Upper lobe of left lung (tissue), 6 donors: Measurements from ENCODE around the gene TAF10. TPM values are rescaled to one million over a fixed set of nuclear protein-coding genes. Genes with fewer than 3 reads are reported as not detected.

Experiments used
- ATAC-seq, 2 donors: fragments of 200-7000 bp; cut with Tn5 transposase; one replicate each; pipeline ENCODE4 v1.9.1; 2022; ENCODE audit warnings: mild to moderate bottlenecking in 2 of 2, moderate library complexity in 2 of 2; ENCODE audit not compliant: low FRiP score in 2 of 2
- DNase-seq, 2 donors: peaks; one replicate each; pipeline ENCODE4 v3.0.0-alpha.2; 2019 to 2020
- H3K27ac ChIP-seq, 4 donors: fragments of 200-600 bp; sonication (generic); one replicate each; pipeline ENCODE4 v1.5.1; 2016 to 2019
- H3K27me3 ChIP-seq, 4 donors: fragments of 200-600 bp; sonication (generic); one replicate each; pipeline ENCODE4 v1.5.1; 2017 to 2019
- H3K36me3 ChIP-seq, 4 donors: fragments of 200-600 bp; sonication (generic); one replicate each; pipeline ENCODE4 v1.5.1; 2016 to 2019
- H3K4me1 ChIP-seq, 4 donors: fragments of 200-600 bp; sonication (generic); one replicate each; pipeline ENCODE4 v1.5.1; 2018 to 2019
- H3K4me3 ChIP-seq, 4 donors: fragments of 200-600 bp; sonication (generic); one replicate each; pipeline ENCODE4 v1.5.1; 2017 to 2019; ENCODE audit warnings: mild to moderate bottlenecking in 2 of 4, moderate library complexity in 1 of 4
- H3K9me3 ChIP-seq, 4 donors: fragments of 200-600 bp; sonication (generic); one replicate each; pipeline ENCODE4 v1.5.1; 2018 to 2019
- EP300 ChIP-seq, 4 donors: sonication (generic); formaldehyde crosslinking; IDR thresholded peaks; one replicate each; pipeline ENCODE4 v1.5.1; 2017; ENCODE audit warnings: antibody characterized with exemption in 4 of 4, control low read depth in 2 of 4
- POLR2A ChIP-seq, 4 donors: fragments of 450-650 bp; IDR thresholded peaks; one replicate each; pipeline ENCODE4 v1.5.1; 2016 to 2017; ENCODE audit warnings: antibody characterized with exemption in 4 of 4, mild to moderate bottlenecking in 2 of 4
- POLR2AphosphoS5 ChIP-seq, 2 donors: sonication (generic); formaldehyde crosslinking; IDR thresholded peaks; one replicate each; pipeline ENCODE4 v1.5.1; 2017; ENCODE audit warnings: antibody characterized with exemption in 2 of 2
- WGBS, 2 donors: methylation state at CpG; one replicate each; pipeline ENCODE4 v1.1.5; 2017 to 2018; 5-methylcytosine and 5-hydroxymethylcytosine counted together
- total RNA-seq, 6 donors: library from RNA; depleted of rRNA in 4 of 6; stranded (reverse); fragments of >200 nt in 4 of 6; gene quantifications; one replicate each; pipeline versions ENCODE4 v1.1.0 to v1.2.1, GENCODE V29; 2016 to 2021
- TF ChIP-seq, protein P1 (sequence below), 6 experiments: fragments of 450-650 bp in 4 of 6; fragments of 200-600 bp in 2 of 6; sonication (generic) in 2 of 6; IDR thresholded peaks; one replicate each; pipeline ENCODE4 v1.5.1; 2016 to 2019; ENCODE audit warnings: antibody characterized with exemption in 6 of 6
- donor health status: DM: no; HTN: no; CAD: no; lungs with moderate emphysema.
- donor health status: DM: no; HTN: yes; CAD: no; lungs with severe emphysema.

Gene TAF10
- total RNA-seq, 6 donors from 2014 or later: 60.8 to 153 (median 96.5) TPM

DNA sequence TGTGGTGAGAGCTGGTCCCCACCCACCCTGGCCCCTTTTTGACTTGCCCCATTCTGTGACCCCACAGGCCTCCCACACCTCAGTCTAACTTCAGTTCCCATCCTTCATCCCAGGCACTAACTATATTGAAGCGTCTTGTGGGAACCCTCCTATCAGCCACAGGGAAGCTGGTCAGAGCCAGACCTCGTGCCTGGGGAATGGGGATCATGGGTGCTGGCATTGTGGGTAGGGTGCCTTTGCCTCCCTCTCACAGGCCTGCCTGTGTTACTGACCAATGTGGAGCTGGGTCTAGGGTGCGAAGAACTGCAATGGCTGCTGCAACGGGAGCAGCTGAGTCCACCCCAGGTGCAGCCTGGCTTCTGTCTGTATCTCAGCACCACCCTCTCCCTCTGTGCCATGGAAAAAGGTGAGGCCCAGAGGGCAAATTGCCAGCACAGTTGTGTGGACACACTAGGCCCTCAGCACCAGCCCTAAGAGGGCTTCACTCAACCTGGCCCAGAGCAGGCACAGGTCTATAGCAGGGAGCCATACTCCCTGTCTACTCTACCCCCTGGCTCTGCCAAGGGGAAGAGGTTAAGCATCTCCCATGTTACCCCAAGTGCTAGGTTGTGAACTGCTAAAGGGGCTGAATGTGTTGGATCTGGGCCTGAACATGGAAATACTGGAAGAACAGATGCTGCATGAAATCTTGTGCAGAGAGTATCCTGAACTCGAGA lies 45.9 kb downstream of the TAF10 start:
- 92 to 94% methylated on average over 2 to 5 of the region's 5 CpGs for WGBS, 2 donors
- no peak for ATAC-seq
- no peaks in the 10 kb centered on the region for H3K9me3 ChIP-seq
- no peak overlapping the region for H3K4me3 ChIP-seq
- no peaks in the 10 kb centered on the region for H3K36me3 ChIP-seq
- no peak for DNase-seq
- peaks cover 0 to 13% (median 3%) of the 10 kb centered on the region in 4 donors for H3K4me1 ChIP-seq
- H3K27ac ChIP-seq: no peak overlapping the region
- no peak for TF ChIP-seq POLR2AphosphoS5 (IDR thresholded peaks at IDR 0.05)
- no peak for TF ChIP-seq POLR2A (IDR thresholded peaks at IDR 0.05)
- TF ChIP-seq, protein P1, sequence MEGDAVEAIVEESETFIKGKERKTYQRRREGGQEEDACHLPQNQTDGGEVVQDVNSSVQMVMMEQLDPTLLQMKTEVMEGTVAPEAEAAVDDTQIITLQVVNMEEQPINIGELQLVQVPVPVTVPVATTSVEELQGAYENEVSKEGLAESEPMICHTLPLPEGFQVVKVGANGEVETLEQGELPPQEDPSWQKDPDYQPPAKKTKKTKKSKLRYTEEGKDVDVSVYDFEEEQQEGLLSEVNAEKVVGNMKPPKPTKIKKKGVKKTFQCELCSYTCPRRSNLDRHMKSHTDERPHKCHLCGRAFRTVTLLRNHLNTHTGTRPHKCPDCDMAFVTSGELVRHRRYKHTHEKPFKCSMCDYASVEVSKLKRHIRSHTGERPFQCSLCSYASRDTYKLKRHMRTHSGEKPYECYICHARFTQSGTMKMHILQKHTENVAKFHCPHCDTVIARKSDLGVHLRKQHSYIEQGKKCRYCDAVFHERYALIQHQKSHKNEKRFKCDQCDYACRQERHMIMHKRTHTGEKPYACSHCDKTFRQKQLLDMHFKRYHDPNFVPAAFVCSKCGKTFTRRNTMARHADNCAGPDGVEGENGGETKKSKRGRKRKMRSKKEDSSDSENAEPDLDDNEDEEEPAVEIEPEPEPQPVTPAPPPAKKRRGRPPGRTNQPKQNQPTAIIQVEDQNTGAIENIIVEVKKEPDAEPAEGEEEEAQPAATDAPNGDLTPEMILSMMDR (IDR thresholded peaks at IDR 0.05): no peak
- no peak for TF ChIP-seq EP300 (IDR thresholded peaks at IDR 0.05)
- no peaks in the 10 kb centered on the region for H3K27me3 ChIP-seq

DNA sequence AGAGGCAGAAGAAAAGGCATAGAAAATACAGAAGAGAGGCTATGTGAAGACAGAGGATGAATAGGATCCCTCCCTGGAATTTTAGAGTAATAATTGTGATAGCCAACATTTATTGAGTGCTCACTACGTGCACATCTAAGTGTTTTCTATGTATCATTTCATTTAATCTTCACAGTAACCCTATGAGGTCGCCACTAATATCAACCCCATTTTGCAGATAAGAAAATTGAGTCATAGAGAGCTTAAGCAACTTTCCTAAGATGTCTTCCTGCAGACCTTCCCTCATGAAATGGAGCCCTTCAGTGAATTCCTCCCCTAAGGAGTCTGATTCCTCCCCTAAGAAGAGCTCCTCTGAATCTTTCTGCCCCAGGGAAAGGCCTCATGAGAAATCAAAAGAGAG lies 46.7 kb downstream of the TAF10 start:
- ATAC-seq: no peak

DNA sequence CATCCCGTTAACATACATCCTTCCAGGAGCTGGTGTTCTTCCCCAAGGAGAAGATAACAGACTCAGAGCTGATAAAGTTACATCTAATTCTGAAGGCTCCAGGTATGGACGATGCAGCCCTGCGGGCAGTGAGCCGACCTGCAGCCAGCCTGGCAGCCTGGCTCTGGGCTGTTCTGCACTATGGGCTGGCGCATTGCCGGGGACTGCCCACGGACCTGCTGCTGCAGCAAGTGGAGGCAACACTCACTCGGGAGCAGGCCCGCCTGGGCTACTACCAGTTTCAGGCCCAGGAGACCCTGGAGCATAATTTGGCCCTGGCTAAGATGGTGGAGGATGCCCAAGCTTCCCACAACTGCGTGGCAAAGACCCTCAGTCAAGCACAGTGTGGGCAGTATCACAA lies 48.3 kb downstream of the TAF10 start:
- Histone ChIP-seq H3K27me3 (no peaks in the 10 kb centered on the region), H3K27ac (no peak overlapping the region), H3K9me3 (no peaks in the 10 kb centered on the region), H3K4me1 (peaks cover 0 to 5% (median 2%) of the 10 kb centered on the region in 4 donors), H3K36me3 (no peaks in the 10 kb centered on the region), H3K4me3 (no peak overlapping the region)
- ATAC-seq (no peak), DNase-seq (no peak)
- 78 to 86% methylated on average over 2 to 9 of the region's 10 CpGs for WGBS, 2 donors
- TF ChIP-seq EP300 (IDR thresholded peaks at IDR 0.05) (no peak), POLR2A (IDR thresholded peaks at IDR 0.05) (no peak), POLR2AphosphoS5 (IDR thresholded peaks at IDR 0.05) (no peak)
- TF ChIP-seq, protein P1 (IDR thresholded peaks at IDR 0.05): no peak

More for the DNA sequence above, 46.7 kb downstream of the TAF10 start:
- TF ChIP-seq, protein P1 (IDR thresholded peaks at IDR 0.05): no peak
- TF ChIP-seq EP300 (IDR thresholded peaks at IDR 0.05) (no peak), POLR2AphosphoS5 (IDR thresholded peaks at IDR 0.05) (no peak), POLR2A (IDR thresholded peaks at IDR 0.05) (no peak)
- 62 to 83% methylated on average over 2 of the region's 2 CpGs for WGBS, 2 donors
- Histone ChIP-seq H3K4me3 (no peak overlapping the region), H3K27ac (no peak overlapping the region), H3K36me3 (no peaks in the 10 kb centered on the region), H3K27me3 (no peaks in the 10 kb centered on the region), H3K4me1 (peaks cover 0 to 7% (median 3%) of the 10 kb centered on the region in 4 donors), H3K9me3 (no peaks in the 10 kb centered on the region)
- no peak for DNase-seq

DNA sequence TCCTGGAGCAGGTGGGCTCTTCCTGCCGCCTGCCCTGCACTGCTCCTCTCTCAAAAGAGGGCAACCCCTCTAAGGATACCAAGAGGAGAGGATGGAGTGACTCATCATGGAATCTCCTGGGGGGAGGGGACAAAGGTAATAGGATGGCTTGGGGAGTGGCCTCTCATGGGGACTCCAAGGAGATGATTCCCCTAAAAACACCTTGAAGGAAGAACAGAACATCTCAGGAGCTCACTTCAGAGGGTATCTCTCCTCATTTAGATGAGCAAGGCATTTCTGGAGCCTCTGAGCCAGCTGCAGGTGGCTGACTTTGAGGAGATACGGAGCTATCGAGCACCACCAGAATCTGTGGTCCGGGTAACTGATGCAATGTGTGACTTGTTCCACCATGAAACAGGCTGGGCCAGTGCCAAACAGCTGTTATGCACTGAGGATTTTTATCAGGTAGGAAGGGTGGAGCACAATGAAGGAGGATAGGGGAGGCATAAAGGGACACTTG lies 48.8 kb downstream of the TAF10 start:
- Histone ChIP-seq H3K4me3 (no peak overlapping the region), H3K27ac (no peak overlapping the region), H3K9me3 (no peaks in the 10 kb centered on the region), H3K27me3 (no peaks in the 10 kb centered on the region), H3K36me3 (no peaks in the 10 kb centered on the region), H3K4me1 (no peaks in the 10 kb centered on the region)
- no peak for TF ChIP-seq POLR2AphosphoS5 (IDR thresholded peaks at IDR 0.05)
- TF ChIP-seq, protein P1 (IDR thresholded peaks at IDR 0.05): no peak
- TF ChIP-seq POLR2A (IDR thresholded peaks at IDR 0.05): no peak
- TF ChIP-seq EP300 (IDR thresholded peaks at IDR 0.05): no peak
- WGBS, 2 donors: 94% methylated on average over 4 of the region's 4 CpGs
- DNase-seq (no peak), ATAC-seq (no peak)

DNA sequence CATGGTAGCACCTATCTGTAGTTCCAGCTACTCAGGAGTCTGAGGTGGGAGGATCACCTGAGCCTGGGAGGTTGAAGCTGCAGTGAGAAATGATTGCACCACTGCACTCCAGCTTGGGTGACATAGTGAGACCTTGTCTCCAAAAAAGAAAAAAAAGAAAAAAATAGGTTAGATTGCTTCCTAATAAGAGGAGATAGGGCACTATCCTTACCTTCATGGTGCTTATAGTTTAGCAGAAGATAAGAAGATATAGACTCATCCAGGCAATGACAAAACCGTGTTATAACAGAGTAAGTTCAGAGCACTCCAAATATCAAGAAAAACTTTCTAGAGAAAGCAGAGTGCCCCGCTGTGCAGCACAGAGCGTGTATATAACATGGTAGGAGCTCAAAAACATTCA lies 50.7 kb downstream of the TAF10 start:
- no peaks in the 10 kb centered on the region for H3K9me3 ChIP-seq
- no peaks in the 10 kb centered on the region for H3K36me3 ChIP-seq
- TF ChIP-seq POLR2AphosphoS5 (IDR thresholded peaks at IDR 0.05): no peak
- TF ChIP-seq EP300 (IDR thresholded peaks at IDR 0.05): no peak
- no peak for TF ChIP-seq POLR2A (IDR thresholded peaks at IDR 0.05)
- TF ChIP-seq, protein P1 (IDR thresholded peaks at IDR 0.05): no peak
- no peak overlapping the region for H3K27ac ChIP-seq
- H3K27me3 ChIP-seq: no peaks in the 10 kb centered on the region
- 93 to 95% methylated on average over 3 of the region's 3 CpGs for WGBS, 2 donors
- DNase-seq: no peak
- H3K4me3 ChIP-seq: no peak overlapping the region
- ATAC-seq: no peak
- no peaks in the 10 kb centered on the region for H3K4me1 ChIP-seq
